Erythroblast (primary cell): Measurements from ENCODE around the gene ZBTB7C.

Experiments used
- GATA1 ChIP-seq: IDR thresholded peaks from 2 replicates; pipeline ENCODE4 v1.6.1; 2011; ENCODE audit warnings: low read depth, mild to moderate bottlenecking, control low read depth, low read length, moderate library complexity
- POLR2A ChIP-seq: IDR thresholded peaks from 2 replicates; pipeline ENCODE4 v1.6.1; 2011; ENCODE audit warnings: mild to moderate bottlenecking, low read length

GRCh38 chr18:47992976-47993375, 416.2 kb downstream of the ZBTB7C start:
- no peak for TF ChIP-seq POLR2A
- no peak for TF ChIP-seq GATA1
